Measurements from ENCODE around the gene PRDM10.
A peak's percentile ranks its signal among the peaks of the same experiment; 100 is the strongest.

- TF ChIP-seq CTCF (IDR thresholded peaks at IDR 0.05) (peak; percentile 12 to 50 (median 46)), POLR2AphosphoS5 (IDR thresholded peaks at IDR 0.05) (no peak)
Observed at GRCh38 chr11:129881570-129882170, 121.0 kb downstream of the PRDM10 start.
